Stimulated activated CD4-positive, alpha-beta T cell treated with anti-CD3 and anti-CD28 coated beads, Interleukin-4, amount 100 ng/mL, for 4 hours (primary cell): Measurements from ENCODE around the gene RASIP1.
"Not testable (repeated sequence)": the region's sequence is repeated elsewhere in the genome, so short reads cannot be mapped to it uniquely, and the experiment has no call there.

Source experiments
- DNase-seq, 2 experiments: peaks; one replicate each; pipeline ENCODE4 v3.0.0-alpha.2; 2020

The RASIP1 gene

GRCh38 chr19:48740164-48740972, at the start of gene RASIP1:
RASIP1 (minus strand) TSS chr19:48740610; CDS start chr19:48740282, 328 bp downstream.
- no peak for DNase-seq

- not testable (repeated sequence) for DNase-seq
These were observed 46.9 kb upstream of the RASIP1 start for GRCh38 chr19:48787331-48787730.

- not testable (repeated sequence) for DNase-seq
These were observed 46.0 kb upstream of the RASIP1 start for GRCh38 chr19:48786422-48786821.

- no peak for DNase-seq
These were observed 44.1 kb upstream of the RASIP1 start for GRCh38 chr19:48784527-48784926.

GRCh38 chr19:48780631-48781391, 40.4 kb upstream of the RASIP1 start:
- DNase-seq = no peak

- DNase-seq = no peak
These were observed 39.2 kb upstream of the RASIP1 start for GRCh38 chr19:48779636-48780035.

GRCh38 chr19:48777720-48778119, 37.3 kb upstream of the RASIP1 start:
- DNase-seq = no peak

GRCh38 chr19:48777139-48777538, 36.7 kb upstream of the RASIP1 start:
- no peak for DNase-seq

- no peak for DNase-seq
These were observed 32.1 kb upstream of the RASIP1 start for GRCh38 chr19:48772503-48772953.

GRCh38 chr19:48770734-48771472, 30.5 kb upstream of the RASIP1 start:
- no peak for DNase-seq

- no peak for DNase-seq
These were observed 29.9 kb upstream of the RASIP1 start for GRCh38 chr19:48770266-48770665.

- DNase-seq = no peak
These were observed 28.7 kb upstream of the RASIP1 start for GRCh38 chr19:48768994-48769713.

- not testable (repeated sequence) for DNase-seq
These were observed 27.9 kb upstream of the RASIP1 start for GRCh38 chr19:48768171-48768753.

GRCh38 chr19:48765816-48766215, 25.4 kb upstream of the RASIP1 start:
- DNase-seq = not testable (repeated sequence)

GRCh38 chr19:48760504-48761205, 20.2 kb upstream of the RASIP1 start:
- DNase-seq = no peak

GRCh38 chr19:48757741-48758144, 17.3 kb upstream of the RASIP1 start:
- no peak for DNase-seq

GRCh38 chr19:48757089-48757675, 16.8 kb upstream of the RASIP1 start:
- no peak for DNase-seq

GRCh38 chr19:48756686-48757085, 16.3 kb upstream of the RASIP1 start:
- DNase-seq = no peak

GRCh38 chr19:48756212-48756611, 15.8 kb upstream of the RASIP1 start:
- DNase-seq = no peak

GRCh38 chr19:48755787-48756186, 15.4 kb upstream of the RASIP1 start:
- DNase-seq = no peak

- no peak for DNase-seq
These were observed 14.8 kb upstream of the RASIP1 start, which contains the start of gene FGF21 for GRCh38 chr19:48755084-48755641. FGF21 (plus strand) TSS chr19:48755524; CDS start chr19:48756237, 713 bp downstream.
